Naive thymus-derived CD4-positive, alpha-beta T cell (primary cell): ENCODE data around the gene PCDHGB2. TPM values are rescaled to one million over a fixed set of nuclear protein-coding genes. Genes with fewer than 3 reads are reported as not detected.
"Not testable (repeated sequence)": the region's sequence is repeated elsewhere in the genome, so short reads cannot be mapped to it uniquely, and the experiment has no call there.

Experiments
- ATAC-seq: fragments of 150-1000 bp; cut with Tn5 transposase; 2 replicates; pipeline ENCODE4 v1.10.0; 2021; ENCODE audit warnings: mild to moderate bottlenecking, moderate library complexity
- CTCF ChIA-PET: fragments of 350-600 bp; sonication (Branson Sonifier 250); formaldehyde crosslinking; loops from one replicate; lab custom pipeline; 2021; ENCODE audit warnings: antibody characterized with exemption; lab: Charles Lee
- POLR2A ChIA-PET: fragments of 350-600 bp; sonication (Branson Sonifier 250); formaldehyde crosslinking; loops from one replicate; lab custom pipeline; 2021; ENCODE audit warnings: antibody characterized with exemption, inconsistent platforms; lab: Charles Lee
- DNase-seq, 9 donors: peaks; one replicate each; pipeline versions ENCODE4 v3.0.0 to v3.0.0-alpha.2; 2020 to 2022; ENCODE audit warnings: mixed read lengths in 1 of 9
- H3K27ac ChIP-seq: one replicate; pipeline ENCODE4 v1.7.0; 2013; ENCODE audit warnings: mild to moderate bottlenecking, low read depth, low read length, moderate library complexity
- H3K27me3 ChIP-seq, 2 donors: one replicate each; pipeline ENCODE4 v1.7.0; 2013; ENCODE audit warnings: low read length in 2 of 2, mild to moderate bottlenecking in 2 of 2, moderate library complexity in 2 of 2; ENCODE audit not compliant: control insufficient read depth in 2 of 2, insufficient read depth in 2 of 2
- H3K36me3 ChIP-seq, 3 experiments: 1 replicate in 2 of 3; 2 replicates in 1 of 3; pipeline ENCODE4 v1.7.0; 2013; ENCODE audit warnings: low read length in 3 of 3, mild to moderate bottlenecking in 3 of 3, moderate library complexity in 1 of 3; ENCODE audit not compliant: insufficient read depth in 3 of 3, control insufficient read depth in 2 of 3
- H3K4me1 ChIP-seq, 2 donors: one replicate each; pipeline ENCODE4 v1.7.0; 2013; ENCODE audit warnings: low read length in 2 of 2, mild to moderate bottlenecking in 2 of 2, moderate library complexity in 1 of 2; ENCODE audit not compliant: control insufficient read depth in 2 of 2, insufficient read depth in 2 of 2
- H3K4me3 ChIP-seq: 2 replicates; pipeline ENCODE4 v1.7.0; 2013; ENCODE audit warnings: mild to moderate bottlenecking, low read length
- H3K9me3 ChIP-seq, 3 experiments: 1 replicate in 2 of 3; 2 replicates in 1 of 3; pipeline ENCODE4 v1.7.0; 2013; ENCODE audit warnings: low read length in 3 of 3; ENCODE audit not compliant: control insufficient read depth in 2 of 3
- H3K27ac Mint-ChIP-seq, 9 donors: one replicate each; pipeline ENCODE4 v1.8.0; 2020 to 2022; ENCODE audit warnings: mixed read lengths in 9 of 9, mild to moderate bottlenecking in 8 of 9, moderate library complexity in 5 of 9, inconsistent platforms in 2 of 9
- H3K27me3 Mint-ChIP-seq, 5 donors: one replicate each; pipeline ENCODE4 v1.8.0; 2021 to 2022; ENCODE audit warnings: mixed read lengths in 5 of 5, mild to moderate bottlenecking in 1 of 5
- H3K36me3 Mint-ChIP-seq, 5 donors: one replicate each; pipeline ENCODE4 v1.8.0; 2020 to 2022; ENCODE audit warnings: mixed read lengths in 5 of 5, mild to moderate bottlenecking in 3 of 5, inconsistent platforms in 1 of 5
- H3K4me1 Mint-ChIP-seq, 7 donors: one replicate each; pipeline ENCODE4 v1.8.0; 2020 to 2022; ENCODE audit warnings: mixed read lengths in 7 of 7, mild to moderate bottlenecking in 3 of 7, inconsistent platforms in 1 of 7
- H3K4me3 Mint-ChIP-seq, 10 donors: one replicate each; pipeline ENCODE4 v1.8.0; 2020 to 2022; ENCODE audit warnings: mild to moderate bottlenecking in 10 of 10, mixed read lengths in 10 of 10, moderate library complexity in 6 of 10, inconsistent platforms in 2 of 10
- H3K9me3 Mint-ChIP-seq, 11 donors: one replicate each; pipeline ENCODE4 v1.8.0; 2020 to 2022; ENCODE audit warnings: mixed read lengths in 11 of 11, mild to moderate bottlenecking in 4 of 11, inconsistent platforms in 1 of 11, moderate library complexity in 1 of 11
- intact Hi-C, 2 donors: fragments of 100-400 bp; cut with micrococcal nuclease; formaldehyde crosslinking; loops; one replicate each; pipeline ENCODE4 v1.15.1; 2023
- polyA plus RNA-seq, 2 donors: library from polyadenylated mRNA; unstranded; fragments of 300-500 nt; fragmentation: Illumina TruSeq; gene quantifications; one replicate each; pipeline ENCODE4 v1.2.3, GENCODE V29; 2021
- total RNA-seq, 6 experiments: library from RNA in 5 of 6; stranded (reverse) in 5 of 6; gene quantifications; 1 replicate in 5 of 6; 2 replicates in 1 of 6; pipeline ENCODE4 v1.2.3 and lab custom pipeline; 2021 to 2026

The PCDHGB2 gene
- total and polyA plus RNA-seq, 7 experiments from 2014 or later: 0.24 to 1.3 (median 0.36) TPM; not detected in 3

- Mint-ChIP-seq H3K9me3 (peaks cover 11 to 96% (median 56%) of the 10 kb centered on the region in 11 donors), H3K36me3 (peaks cover 3 to 39% (median 12%) of the 10 kb centered on the region in 5 donors), H3K27me3 (peaks cover 60 to 92% (median 82%) of the 10 kb centered on the region in 5 donors)
- CTCF ChIA-PET: interaction anchor here (1.0 kb wide), 1 partner anchor 226 kb away, joined by 3 read pairs; no protein-coding TSS in a partner anchor
- H3K4me1 ChIP-seq, H3K27ac Mint-ChIP-seq, POLR2A ChIA-PET, H3K4me1 Mint-ChIP-seq, H3K36me3 ChIP-seq, DNase-seq, ATAC-seq, H3K4me3 ChIP-seq, H3K4me3 Mint-ChIP-seq, H3K27ac ChIP-seq, intact Hi-C loops: not testable (repeated sequence)
- Histone ChIP-seq H3K27me3 (peaks cover 0 to 11% of the 10 kb centered on the region in 2 donors), H3K9me3 (peaks cover 0 to 47% (median 10%) of the 10 kb centered on the region in 3 experiments)
Observed at GRCh38 chr5:141332571-141332970, 27.2 kb upstream of the PCDHGB2 start.

DNA sequence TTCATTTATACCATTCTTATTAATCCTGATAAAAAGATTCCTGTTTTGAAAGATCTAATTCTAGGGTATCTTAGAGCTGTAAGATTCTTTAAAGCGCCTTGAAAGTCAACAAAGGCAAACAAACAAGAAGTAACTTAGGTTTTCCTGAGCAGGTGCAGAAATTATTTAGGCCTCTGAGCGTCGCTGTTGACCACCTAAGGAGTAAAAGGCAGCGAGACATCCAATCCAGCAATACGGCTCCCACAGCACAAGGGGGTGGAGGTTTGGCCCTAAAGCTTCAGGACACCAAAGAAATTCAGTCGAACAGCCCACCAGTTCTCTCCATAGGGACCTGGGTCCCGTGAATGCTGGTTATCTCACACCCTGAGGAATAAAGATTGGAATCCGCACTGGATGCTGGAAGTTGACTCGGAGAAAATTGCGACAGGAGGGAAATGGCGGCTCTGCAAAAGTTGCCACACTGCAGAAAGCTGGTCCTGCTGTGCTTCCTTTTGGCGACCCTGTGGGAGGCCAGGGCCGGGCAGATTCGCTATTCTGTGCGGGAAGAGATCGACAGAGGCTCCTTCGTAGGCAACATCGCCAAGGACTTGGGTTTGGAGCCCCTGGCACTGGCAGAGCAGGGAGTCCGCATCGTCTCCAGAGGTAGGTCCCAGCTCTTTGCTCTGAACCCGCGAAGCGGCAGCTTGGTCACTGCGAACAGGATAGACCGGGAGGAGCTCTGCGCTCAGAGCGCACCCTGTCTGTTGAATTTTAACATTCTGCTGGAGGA, 21.1 kb upstream of the PCDHGB2 start, which contains the start of gene PCDHGA2:
PCDHGA2 (plus strand) TSS at position 223 of the 769 bp plus-strand sequence.
- Histone ChIP-seq H3K4me3 (no peak within 1 kb of the TSS), H3K27me3 (peaks cover 0 to 17% of the 10 kb centered on the region in 2 donors), H3K4me1 (no peaks in the 10 kb centered on the region), H3K9me3 (peaks cover 0 to 41% (median 5%) of the 10 kb centered on the region in 3 experiments), H3K27ac (no peak within 1 kb of the TSS), H3K36me3 (no peaks in the 10 kb centered on the region)
- intact Hi-C loops: no loop called here
- ChIA-PET POLR2A (no interaction called here), CTCF (no interaction called here)
- H3K36me3 Mint-ChIP-seq: peaks cover 7 to 66% (median 8%) of the 10 kb centered on the region in 5 donors
- peak within 1 kb of the TSS in 3 of 10 donors; percentile 32 to 77 (median 45) for H3K4me3 Mint-ChIP-seq
- peaks cover 67 to 90% (median 87%) of the 10 kb centered on the region in 5 donors for H3K27me3 Mint-ChIP-seq
- H3K27ac Mint-ChIP-seq: no peak within 1 kb of the TSS
- peaks cover 0 to 1% (median 0%) of the 10 kb centered on the region in 7 donors for H3K4me1 Mint-ChIP-seq
- peaks cover 15 to 98% (median 72%) of the 10 kb centered on the region in 11 donors for H3K9me3 Mint-ChIP-seq
- DNase-seq (no peak), ATAC-seq (no peak)

GRCh38 chr5:141340781-141341354, 18.9 kb upstream of the PCDHGB2 start:
- H3K36me3 ChIP-seq, DNase-seq, H3K27ac ChIP-seq, ATAC-seq, H3K27ac Mint-ChIP-seq, CTCF ChIA-PET, POLR2A ChIA-PET, H3K4me3 Mint-ChIP-seq, H3K4me1 Mint-ChIP-seq, H3K4me3 ChIP-seq, H3K4me1 ChIP-seq: not testable (repeated sequence)
- Mint-ChIP-seq H3K27me3 (peaks cover 50 to 86% (median 81%) of the 10 kb centered on the region in 5 donors), H3K36me3 (peaks cover 3 to 59% (median 7%) of the 10 kb centered on the region in 5 donors), H3K9me3 (peaks cover 16 to 95% (median 71%) of the 10 kb centered on the region in 11 donors)
- peaks cover 0 to 11% of the 10 kb centered on the region in 2 donors for H3K27me3 ChIP-seq
- intact Hi-C loops: loop anchor here in 1 of 2 donors (5.0 kb wide), 1 partner anchor 216 kb away; no protein-coding TSS in a partner anchor
- peaks cover 0 to 49% (median 5%) of the 10 kb centered on the region in 3 experiments for H3K9me3 ChIP-seq

DNA sequence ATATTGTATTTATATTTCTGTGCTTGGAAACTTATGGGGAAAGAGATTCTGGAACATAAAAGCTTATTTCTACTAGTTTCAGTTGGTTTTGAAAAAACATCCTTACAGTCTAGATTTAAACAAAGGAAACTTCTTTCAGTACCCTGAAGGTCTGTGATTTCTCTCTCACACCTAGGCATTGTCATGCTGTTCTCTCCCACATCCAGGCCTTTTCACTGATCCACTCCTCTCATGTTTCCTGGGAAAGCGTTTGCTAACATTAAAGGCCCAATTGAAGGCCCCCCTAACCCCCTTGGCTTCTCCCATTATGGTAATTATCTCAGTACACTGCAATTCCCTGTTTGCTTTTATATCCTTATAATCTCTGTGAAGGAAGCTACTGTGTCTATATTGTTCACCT, 17.0 kb upstream of the PCDHGB2 start:
- peaks cover 0 to 11% of the 10 kb centered on the region in 2 donors for H3K27me3 ChIP-seq
- peaks cover 0 to 41% (median 0%) of the 10 kb centered on the region in 3 experiments for H3K9me3 ChIP-seq
- Mint-ChIP-seq H3K4me3 (no peak overlapping the region), H3K4me1 (no peaks in the 10 kb centered on the region), H3K9me3 (peaks cover 16 to 91% (median 66%) of the 10 kb centered on the region in 11 donors), H3K27me3 (peaks cover 32 to 83% (median 80%) of the 10 kb centered on the region in 5 donors), H3K27ac (no peak overlapping the region), H3K36me3 (peaks cover 6 to 52% (median 10%) of the 10 kb centered on the region in 5 donors)
- DNase-seq (no peak), ATAC-seq (no peak)
- H3K36me3 ChIP-seq: no peaks in the 10 kb centered on the region
- H3K4me1 ChIP-seq: no peaks in the 10 kb centered on the region
- no peak overlapping the region for H3K27ac ChIP-seq
- intact Hi-C loops: loop anchor here in 1 of 2 donors (5.0 kb wide), 1 partner anchor 215 kb away; no protein-coding TSS in a partner anchor
- ChIA-PET CTCF (no interaction called here), POLR2A (no interaction called here)
- no peak overlapping the region for H3K4me3 ChIP-seq

DNA sequence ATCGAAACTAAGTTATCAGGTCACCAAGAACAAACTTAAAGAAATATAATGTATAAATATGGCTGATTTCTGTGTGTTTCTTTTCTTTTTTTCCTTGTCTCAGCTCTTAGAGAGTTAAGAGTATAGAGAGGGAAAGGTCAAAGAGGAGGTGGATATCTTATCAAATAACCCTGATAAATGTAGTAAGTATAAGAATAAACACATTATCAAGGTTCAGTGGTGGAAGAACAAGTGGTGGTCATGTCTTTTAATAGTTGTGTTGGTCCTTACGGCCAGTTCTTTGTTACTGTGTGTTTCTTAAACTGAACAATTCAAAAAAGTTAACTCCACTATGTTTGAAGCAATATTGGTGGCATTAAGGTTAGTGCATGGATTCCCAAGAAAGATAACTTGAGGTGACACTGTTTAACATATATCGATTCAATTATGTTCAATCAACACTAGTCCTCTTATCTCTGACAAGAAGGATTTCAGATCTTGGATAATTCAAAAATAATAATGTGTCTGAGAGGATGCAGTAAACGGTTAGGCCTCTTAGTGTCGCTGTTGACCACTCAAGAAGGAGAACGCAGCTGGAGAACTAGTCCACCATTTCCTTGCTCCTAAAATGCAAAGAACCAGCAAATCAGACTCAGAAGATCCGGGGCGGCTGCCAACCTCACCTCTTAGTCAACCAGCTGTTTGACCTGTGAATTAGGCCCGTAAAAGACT, 16.4 kb upstream of the PCDHGB2 start, which contains the start of gene PCDHGA3:
PCDHGA3 (plus strand) TSS at position 588 of the 711 bp plus-strand sequence. CDS start 205 bp downstream, outside the sequence.
- intact Hi-C loops: loop anchor here in 1 of 2 donors (5.0 kb wide), 1 partner anchor 214 kb away; no protein-coding TSS in a partner anchor
- Mint-ChIP-seq H3K27me3 (peaks cover 26 to 82% (median 79%) of the 10 kb centered on the region in 5 donors), H3K36me3 (peaks cover 4 to 45% (median 10%) of the 10 kb centered on the region in 5 donors), H3K4me1 (no peaks in the 10 kb centered on the region), H3K4me3 (peak within 1 kb of the TSS in 7 of 10 donors; percentile 48 to 76 (median 57)), H3K27ac (peak within 1 kb of the TSS in 1 of 9 donors; percentile 38), H3K9me3 (peaks cover 12 to 91% (median 62%) of the 10 kb centered on the region in 11 donors)
- no peaks in the 10 kb centered on the region for H3K4me1 ChIP-seq
- H3K9me3 ChIP-seq: peaks cover 0 to 35% (median 0%) of the 10 kb centered on the region in 3 experiments
- DNase-seq (no peak), ATAC-seq (no peak)
- H3K36me3 ChIP-seq: no peaks in the 10 kb centered on the region
- ChIA-PET CTCF (no interaction called here), POLR2A (no interaction called here)
- no peak within 1 kb of the TSS for H3K4me3 ChIP-seq
- H3K27me3 ChIP-seq: peaks cover 3 to 11% of the 10 kb centered on the region in 2 donors
- no peak within 1 kb of the TSS for H3K27ac ChIP-seq
